ENCODE measurements around the gene SCFD2.

Gene SCFD2

DNA sequence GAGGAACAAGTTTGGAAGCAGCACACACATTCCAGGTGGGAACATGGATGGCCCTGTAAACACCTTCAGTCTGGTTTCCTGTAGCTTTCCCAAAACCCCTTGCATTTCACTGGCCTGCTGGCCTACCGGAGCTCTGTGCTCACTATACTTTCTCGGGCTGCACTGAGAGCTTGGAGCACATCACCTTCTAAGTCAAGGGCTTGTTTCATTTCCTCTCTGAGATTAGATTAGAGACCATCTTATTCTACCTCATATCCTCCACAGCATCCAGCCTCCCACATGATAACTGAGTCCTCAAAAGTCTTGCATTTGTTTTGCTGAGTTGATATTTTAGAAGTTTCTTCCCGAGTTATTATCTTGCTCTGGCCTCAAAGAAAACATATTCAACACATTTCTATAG is 356.0 kb downstream of the SCFD2 start:
- no peak overlapping the region for H3K27ac ChIP-seq (ENCODE audit: low read depth, low read length, poor library complexity, severe bottlenecking)

DNA sequence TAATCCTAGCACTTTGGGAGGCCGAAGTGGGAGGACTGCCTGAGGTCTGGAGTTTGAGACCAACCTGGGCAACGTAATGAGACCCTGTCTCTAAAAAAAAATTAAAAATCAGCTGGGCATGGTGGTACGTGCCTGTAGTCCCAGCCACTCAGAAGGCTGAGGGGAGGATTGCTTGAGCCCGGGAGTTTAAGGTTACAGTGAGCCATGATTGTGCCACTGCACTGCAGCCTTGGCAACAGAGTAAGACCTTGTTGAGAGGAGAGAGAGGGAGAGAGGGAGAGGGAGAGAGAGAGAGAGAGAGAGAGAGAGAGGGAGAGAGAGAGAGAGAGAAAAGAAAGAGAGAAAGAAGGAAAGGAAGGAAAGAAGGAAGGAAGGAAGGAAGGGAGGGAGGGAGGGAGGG is 358.8 kb downstream of the SCFD2 start:
- TF ChIP-seq, protein P1, sequence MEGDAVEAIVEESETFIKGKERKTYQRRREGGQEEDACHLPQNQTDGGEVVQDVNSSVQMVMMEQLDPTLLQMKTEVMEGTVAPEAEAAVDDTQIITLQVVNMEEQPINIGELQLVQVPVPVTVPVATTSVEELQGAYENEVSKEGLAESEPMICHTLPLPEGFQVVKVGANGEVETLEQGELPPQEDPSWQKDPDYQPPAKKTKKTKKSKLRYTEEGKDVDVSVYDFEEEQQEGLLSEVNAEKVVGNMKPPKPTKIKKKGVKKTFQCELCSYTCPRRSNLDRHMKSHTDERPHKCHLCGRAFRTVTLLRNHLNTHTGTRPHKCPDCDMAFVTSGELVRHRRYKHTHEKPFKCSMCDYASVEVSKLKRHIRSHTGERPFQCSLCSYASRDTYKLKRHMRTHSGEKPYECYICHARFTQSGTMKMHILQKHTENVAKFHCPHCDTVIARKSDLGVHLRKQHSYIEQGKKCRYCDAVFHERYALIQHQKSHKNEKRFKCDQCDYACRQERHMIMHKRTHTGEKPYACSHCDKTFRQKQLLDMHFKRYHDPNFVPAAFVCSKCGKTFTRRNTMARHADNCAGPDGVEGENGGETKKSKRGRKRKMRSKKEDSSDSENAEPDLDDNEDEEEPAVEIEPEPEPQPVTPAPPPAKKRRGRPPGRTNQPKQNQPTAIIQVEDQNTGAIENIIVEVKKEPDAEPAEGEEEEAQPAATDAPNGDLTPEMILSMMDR (IDR thresholded peaks at IDR 0.05; ENCODE audit: low read length), result no peak
- no peak for TF ChIP-seq EZH2 (IDR thresholded peaks at IDR 0.05; ENCODE audit: borderline replicate concordance, low read length)
- Histone ChIP-seq H3K36me3 (ENCODE audit: insufficient read depth, low read length) (no peaks in the 10 kb centered on the region), H3K27me3 (ENCODE audit: insufficient read depth, low read length) (no peaks in the 10 kb centered on the region), H3K4me2 (ENCODE audit: low read length) (no peak overlapping the region), H3K4me3 (ENCODE audit: low read depth, low read length, poor library complexity, severe bottlenecking) (no peak overlapping the region), H4K20me1 (ENCODE audit: insufficient read depth, low read length) (no peaks in the 10 kb centered on the region), H2AFZ (ENCODE audit: low read length) (no peak overlapping the region), H3K79me2 (ENCODE audit: insufficient read depth, low read length) (no peaks in the 10 kb centered on the region), H3F3A (ENCODE audit: insufficient read depth, low read length) (no peaks in the 10 kb centered on the region), H3K9me2 (ENCODE audit: low read depth, low read length) (no peaks in the 10 kb centered on the region), H3K27ac (ENCODE audit: low read depth, low read length, poor library complexity, severe bottlenecking) (no peak overlapping the region), H3K4me1 (ENCODE audit: insufficient read depth, low read length, severe bottlenecking) (no peaks in the 10 kb centered on the region), H3K9me3 (ENCODE audit: low read length) (no peaks in the 10 kb centered on the region), H3K9ac (ENCODE audit: low read length) (no peak overlapping the region)

More for the DNA sequence above, 356.0 kb downstream of the SCFD2 start:
- H3K9ac ChIP-seq (ENCODE audit: low read length), result no peak overlapping the region
- no peaks in the 10 kb centered on the region for H4K20me1 ChIP-seq (ENCODE audit: insufficient read depth, low read length)
- no peaks in the 10 kb centered on the region for H3K9me3 ChIP-seq (ENCODE audit: low read length)
- H3K4me3 ChIP-seq (ENCODE audit: low read depth, low read length, poor library complexity, severe bottlenecking), result no peak overlapping the region
- no peaks in the 10 kb centered on the region for H3K36me3 ChIP-seq (ENCODE audit: insufficient read depth, low read length)
- H3K4me1 ChIP-seq (ENCODE audit: insufficient read depth, low read length, severe bottlenecking), result no peaks in the 10 kb centered on the region
- no peaks in the 10 kb centered on the region for H3K9me2 ChIP-seq (ENCODE audit: low read depth, low read length)
- TF ChIP-seq, protein P1 (IDR thresholded peaks at IDR 0.05; ENCODE audit: low read length), result no peak
- no peak for TF ChIP-seq EZH2 (IDR thresholded peaks at IDR 0.05; ENCODE audit: borderline replicate concordance, low read length)
- no peak overlapping the region for H3K4me2 ChIP-seq (ENCODE audit: low read length)
- no peak overlapping the region for H2AFZ ChIP-seq (ENCODE audit: low read length)
- H3K79me2 ChIP-seq (ENCODE audit: insufficient read depth, low read length), result no peaks in the 10 kb centered on the region
- no peaks in the 10 kb centered on the region for H3K27me3 ChIP-seq (ENCODE audit: insufficient read depth, low read length)
- no peaks in the 10 kb centered on the region for H3F3A ChIP-seq (ENCODE audit: insufficient read depth, low read length)

DNA sequence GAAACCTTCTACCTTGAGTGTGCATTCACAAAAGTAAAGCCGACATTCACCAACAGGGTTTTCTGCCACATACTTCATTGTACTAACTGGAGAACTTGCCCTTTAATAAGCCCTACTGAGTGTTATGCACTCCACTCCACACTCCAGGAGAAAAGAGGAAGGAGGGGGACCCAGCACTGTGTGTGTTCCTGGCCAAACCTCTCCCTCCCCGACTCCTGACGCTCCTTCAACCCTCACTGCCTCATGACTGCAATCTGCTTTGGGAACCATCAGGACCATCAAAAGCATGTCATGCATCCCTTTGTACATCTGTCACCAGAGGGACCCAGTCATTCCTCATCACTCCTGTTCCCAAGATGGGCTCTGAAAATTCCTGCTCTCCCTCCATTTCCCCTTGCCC is 360.1 kb downstream of the SCFD2 start:
- Histone ChIP-seq H3K4me1 (ENCODE audit: insufficient read depth, low read length, severe bottlenecking) (no peaks in the 10 kb centered on the region), H4K20me1 (ENCODE audit: insufficient read depth, low read length) (no peaks in the 10 kb centered on the region), H3K4me3 (ENCODE audit: low read depth, low read length, poor library complexity, severe bottlenecking) (no peak overlapping the region), H3K27ac (ENCODE audit: low read depth, low read length, poor library complexity, severe bottlenecking) (no peak overlapping the region), H3K9me2 (ENCODE audit: low read depth, low read length) (no peaks in the 10 kb centered on the region), H3K4me2 (ENCODE audit: low read length) (no peak overlapping the region), H3K9ac (ENCODE audit: low read length) (no peak overlapping the region), H3K36me3 (ENCODE audit: insufficient read depth, low read length) (no peaks in the 10 kb centered on the region), H2AFZ (ENCODE audit: low read length) (no peak overlapping the region), H3K27me3 (ENCODE audit: insufficient read depth, low read length) (no peaks in the 10 kb centered on the region), H3K79me2 (ENCODE audit: insufficient read depth, low read length) (no peaks in the 10 kb centered on the region), H3K9me3 (ENCODE audit: low read length) (no peaks in the 10 kb centered on the region), H3F3A (ENCODE audit: insufficient read depth, low read length) (no peaks in the 10 kb centered on the region)
- TF ChIP-seq EZH2 (IDR thresholded peaks at IDR 0.05; ENCODE audit: borderline replicate concordance, low read length), result no peak
- TF ChIP-seq, protein P1 (IDR thresholded peaks at IDR 0.05; ENCODE audit: low read length), result no peak
